ENCODE results near the gene PTPRO. TPM values are rescaled to one million over a fixed set of nuclear protein-coding genes. Genes with fewer than 3 reads are reported as not detected.

PTPRO gene
- total RNA-seq, 1 donor from 2014 or later, result 0.49 TPM

- Histone ChIP-seq H3K36me3 (no peaks in the 10 kb centered on the region), H3K4me3 (no peak overlapping the region), H3K27me3 (no peaks in the 10 kb centered on the region), H3K4me1 (no peaks in the 10 kb centered on the region), H3K9me3 (no peaks in the 10 kb centered on the region), H3K27ac (no peak overlapping the region)
- TF ChIP-seq POLR2AphosphoS5 (IDR thresholded peaks at IDR 0.05; ENCODE audit: insufficient read depth in 1 of 2, low read depth in 1 of 2) (no peak), CTCF (IDR thresholded peaks at IDR 0.05) (no peak), POLR2A (IDR thresholded peaks at IDR 0.05) (no peak)
- DNase-seq (ENCODE audit: extremely low spot score in 2 of 2), result no peak
- intact Hi-C loops (cut with DNase I), result no loop called here
These were observed 228.5 kb downstream of the PTPRO start for GRCh38 chr12:15550793-15551192.

- no peak overlapping the region for H3K4me3 ChIP-seq
- H3K36me3 ChIP-seq, result no peaks in the 10 kb centered on the region
- TF ChIP-seq CTCF (IDR thresholded peaks at IDR 0.05) (no peak), POLR2AphosphoS5 (IDR thresholded peaks at IDR 0.05; ENCODE audit: insufficient read depth in 1 of 2, low read depth in 1 of 2) (no peak), POLR2A (IDR thresholded peaks at IDR 0.05) (no peak)
- DNase-seq (ENCODE audit: extremely low spot score in 2 of 2), result no peak
- no peak overlapping the region for H3K27ac ChIP-seq
- H3K9me3 ChIP-seq, result no peaks in the 10 kb centered on the region
- intact Hi-C loops (cut with DNase I), result no loop called here
- H3K27me3 ChIP-seq, result no peaks in the 10 kb centered on the region
- no peaks in the 10 kb centered on the region for H3K4me1 ChIP-seq
These were observed 233.1 kb downstream of the PTPRO start for GRCh38 chr12:15555446-15555845.

GRCh38 chr12:15556411-15557102 is 234.2 kb downstream of the PTPRO start:
- intact Hi-C loops (cut with DNase I), result no loop called here
- DNase-seq (ENCODE audit: extremely low spot score in 2 of 2), result no peak
- H3K27me3 ChIP-seq, result no peaks in the 10 kb centered on the region
- no peak overlapping the region for H3K4me3 ChIP-seq
- no peaks in the 10 kb centered on the region for H3K9me3 ChIP-seq
- TF ChIP-seq CTCF (IDR thresholded peaks at IDR 0.05) (no peak), POLR2A (IDR thresholded peaks at IDR 0.05) (no peak), POLR2AphosphoS5 (IDR thresholded peaks at IDR 0.05; ENCODE audit: insufficient read depth in 1 of 2, low read depth in 1 of 2) (no peak)
- H3K36me3 ChIP-seq, result no peaks in the 10 kb centered on the region
- no peaks in the 10 kb centered on the region for H3K4me1 ChIP-seq
- H3K27ac ChIP-seq, result no peak overlapping the region

GRCh38 chr12:15558915-15559528 is 236.7 kb downstream of the PTPRO start:
- H3K27me3 ChIP-seq, result no peaks in the 10 kb centered on the region
- no peaks in the 10 kb centered on the region for H3K36me3 ChIP-seq
- H3K9me3 ChIP-seq, result no peaks in the 10 kb centered on the region
- H3K4me1 ChIP-seq, result no peaks in the 10 kb centered on the region
- intact Hi-C loops (cut with DNase I), result no loop called here
- no peak overlapping the region for H3K4me3 ChIP-seq
- no peak for DNase-seq (ENCODE audit: extremely low spot score in 2 of 2)
- no peak overlapping the region for H3K27ac ChIP-seq
- no peak for TF ChIP-seq POLR2AphosphoS5 (IDR thresholded peaks at IDR 0.05; ENCODE audit: insufficient read depth in 1 of 2, low read depth in 1 of 2)
- TF ChIP-seq POLR2A (IDR thresholded peaks at IDR 0.05), result no peak
- no peak for TF ChIP-seq CTCF (IDR thresholded peaks at IDR 0.05)

- no peaks in the 10 kb centered on the region for H3K9me3 ChIP-seq
- H3K27me3 ChIP-seq, result no peaks in the 10 kb centered on the region
- intact Hi-C loops (cut with DNase I), result no loop called here
- no peaks in the 10 kb centered on the region for H3K4me1 ChIP-seq
- no peak for TF ChIP-seq CTCF (IDR thresholded peaks at IDR 0.05)
- TF ChIP-seq POLR2AphosphoS5 (IDR thresholded peaks at IDR 0.05; ENCODE audit: insufficient read depth in 1 of 2, low read depth in 1 of 2), result no peak
- TF ChIP-seq POLR2A (IDR thresholded peaks at IDR 0.05), result no peak
- no peak overlapping the region for H3K4me3 ChIP-seq
- no peak overlapping the region for H3K27ac ChIP-seq
- no peak for DNase-seq (ENCODE audit: extremely low spot score in 2 of 2)
- H3K36me3 ChIP-seq, result no peaks in the 10 kb centered on the region
These were observed 239.1 kb downstream of the PTPRO start for GRCh38 chr12:15561396-15561795.
